GM20431 (cell line): Measurements from ENCODE around the gene ALKAL2.
"Not testable (repeated sequence)": the region's sequence is repeated elsewhere in the genome, so short reads cannot be mapped to it uniquely, and the experiment has no call there.

Experiments
- in situ Hi-C: fragments of 300-500 bp; cut with MseI, MboI; formaldehyde crosslinking; loops from one replicate; pipeline ENCODE4 v1.15.0; 2020; ENCODE audit warnings: low sequenced_read_pairs; ENCODE audit not compliant: unreplicated experiment

ALKAL2 gene, protein sequence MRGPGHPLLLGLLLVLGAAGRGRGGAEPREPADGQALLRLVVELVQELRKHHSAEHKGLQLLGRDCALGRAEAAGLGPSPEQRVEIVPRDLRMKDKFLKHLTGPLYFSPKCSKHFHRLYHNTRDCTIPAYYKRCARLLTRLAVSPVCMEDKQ

DNA sequence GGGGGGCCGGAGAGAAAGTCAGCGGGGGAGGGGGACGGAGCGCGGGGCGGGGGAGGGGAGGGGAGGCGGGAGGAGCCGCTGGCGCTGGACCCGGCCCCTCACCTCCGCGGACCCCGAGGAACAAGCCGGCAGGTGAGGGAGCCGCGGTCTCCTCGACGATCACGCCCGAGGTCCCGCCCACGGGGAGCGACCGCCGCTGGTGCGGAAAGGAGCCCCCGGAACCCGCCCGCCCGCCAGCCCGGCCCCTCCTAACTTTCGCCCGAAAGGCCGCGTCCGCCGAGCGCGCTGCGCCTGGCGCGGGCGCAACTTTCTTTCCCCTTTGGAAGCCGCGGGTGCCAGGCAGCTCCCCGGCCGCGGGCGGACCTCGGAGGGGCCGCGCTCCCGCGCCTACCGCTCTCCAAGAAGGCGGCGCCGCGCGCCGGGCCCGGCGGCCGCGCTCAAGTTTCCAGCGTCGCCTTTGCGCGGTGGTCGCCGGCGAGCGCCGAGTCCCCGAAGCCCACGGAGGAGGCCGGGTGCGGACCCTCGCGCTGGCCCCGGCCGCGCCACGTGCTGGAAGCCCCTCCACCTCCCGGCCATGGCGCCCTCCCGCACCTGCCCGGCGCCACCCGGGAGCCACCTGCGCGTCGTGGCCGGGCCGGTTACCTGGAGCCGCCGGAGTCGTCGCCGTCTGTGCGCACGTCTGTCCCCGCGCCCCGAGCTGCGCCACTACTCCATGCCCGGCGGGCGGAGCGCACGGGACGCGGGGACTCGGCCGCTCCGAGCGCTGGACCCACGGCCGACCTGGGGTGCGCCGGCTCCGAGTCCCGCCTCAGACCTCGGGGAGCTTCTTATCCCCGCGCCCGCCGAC lies at the start of gene ALKAL2:
TSS of gene ALKAL2 (minus strand) at position 181 of the 847 bp plus-strand sequence. CDS start 256 bp downstream, outside the sequence.
- in situ Hi-C loops: no loop called here

DNA sequence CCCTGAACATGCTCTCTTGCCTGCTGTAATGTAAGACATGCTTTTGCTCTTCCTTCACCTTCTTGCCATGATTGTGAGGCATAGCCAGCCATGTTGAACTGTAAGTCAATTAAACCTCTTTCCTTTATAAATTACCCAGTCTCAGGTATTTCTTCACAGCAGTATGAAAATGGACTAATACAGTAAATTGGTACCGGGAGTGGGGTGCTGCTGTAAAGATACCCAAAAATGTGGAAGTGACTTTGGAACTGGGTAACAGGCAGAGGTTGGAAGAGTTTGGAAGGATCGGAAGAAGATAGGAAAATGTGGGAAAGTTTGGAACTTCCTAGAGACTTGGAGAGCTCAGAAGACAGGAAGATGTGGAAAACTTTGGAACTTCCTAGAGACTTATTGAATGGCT lies 49.1 kb upstream of the ALKAL2 start:
- in situ Hi-C loops: not testable (repeated sequence)

DNA sequence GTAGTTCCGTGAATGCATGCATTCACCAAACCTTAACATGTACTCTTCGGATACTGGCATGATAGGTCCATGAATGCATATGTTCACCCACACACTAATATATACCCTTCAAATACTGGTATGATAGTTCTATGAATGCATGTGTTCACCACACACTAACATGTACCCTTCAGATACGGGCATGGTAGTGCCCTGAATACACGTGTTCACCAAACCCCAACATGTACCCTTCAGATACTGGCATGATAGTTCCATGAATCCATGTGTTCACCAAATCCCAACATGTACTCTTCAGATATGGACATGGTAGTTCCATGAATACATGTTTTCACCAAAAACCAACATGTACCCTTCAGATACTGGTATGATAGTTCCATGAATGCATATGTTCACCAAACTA lies 48.5 kb upstream of the ALKAL2 start:
- in situ Hi-C loops: no loop called here

GRCh38 chr2:332592-332991 lies 44.7 kb upstream of the ALKAL2 start:
- in situ Hi-C loops: no loop called here

- in situ Hi-C loops: no loop called here
These were observed 40.9 kb upstream of the ALKAL2 start for GRCh38 chr2:328761-329160.

DNA sequence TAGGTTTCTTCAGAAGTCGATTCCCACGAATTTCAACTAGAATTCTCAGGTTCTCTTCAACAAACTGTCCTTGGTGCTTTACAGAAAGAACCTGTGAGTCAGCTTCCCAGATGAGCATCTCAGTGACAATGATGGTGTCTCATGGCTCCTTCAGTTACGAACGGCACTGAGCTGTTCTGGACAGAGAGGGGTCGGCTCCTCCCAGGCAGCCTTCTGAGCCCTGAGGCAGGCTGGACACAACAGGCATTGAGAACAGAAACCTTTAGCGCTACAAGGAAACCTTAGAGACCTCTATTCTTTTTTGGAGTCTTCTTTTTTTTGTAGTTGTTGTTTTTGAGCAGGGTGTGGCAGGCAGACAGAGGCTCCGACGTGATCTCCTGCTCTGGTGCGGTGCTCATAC lies 35.1 kb upstream of the ALKAL2 start:
- in situ Hi-C loops: no loop called here

DNA sequence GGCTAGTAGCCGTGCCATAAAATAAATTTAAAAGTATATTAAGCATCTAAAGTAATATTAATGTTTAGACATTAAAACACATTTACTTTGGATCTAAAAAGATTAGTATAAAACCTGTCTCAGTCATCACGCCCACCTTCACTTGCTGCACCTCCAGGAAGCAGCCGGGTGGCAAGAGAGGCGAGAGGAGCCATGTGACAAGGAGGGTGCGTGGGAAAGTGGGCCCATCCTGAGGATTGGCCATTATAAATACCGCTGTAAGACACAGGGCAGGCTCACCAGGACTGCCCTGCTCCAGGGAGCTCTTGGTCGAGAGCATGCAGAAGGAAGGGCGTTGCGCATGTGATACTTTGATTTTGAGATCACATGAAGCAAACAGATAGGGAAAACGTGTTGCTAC lies 34.4 kb upstream of the ALKAL2 start:
- in situ Hi-C loops: no loop called here

DNA sequence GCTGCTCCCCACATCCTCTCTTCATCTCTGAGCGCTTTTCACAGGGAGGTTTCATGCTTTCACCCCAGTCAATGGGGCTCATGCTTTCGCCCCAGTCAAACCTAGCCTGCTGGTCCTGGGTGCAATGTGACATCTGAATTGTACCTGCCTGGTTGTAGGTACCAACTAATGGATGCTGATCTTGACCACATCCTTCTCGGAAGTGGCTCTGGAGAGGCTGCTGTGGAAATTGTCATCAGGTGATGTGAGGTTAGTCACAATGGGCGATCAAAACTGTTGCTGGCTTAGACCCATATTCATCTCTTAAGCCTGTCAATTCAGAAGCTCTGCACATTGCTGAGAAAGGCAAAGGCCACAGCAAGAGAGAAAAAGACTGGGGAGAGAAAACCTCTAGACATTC lies 32.7 kb upstream of the ALKAL2 start:
- in situ Hi-C loops: no loop called here

- in situ Hi-C loops: no loop called here
These were observed 31.2 kb upstream of the ALKAL2 start for GRCh38 chr2:319059-319600.

DNA sequence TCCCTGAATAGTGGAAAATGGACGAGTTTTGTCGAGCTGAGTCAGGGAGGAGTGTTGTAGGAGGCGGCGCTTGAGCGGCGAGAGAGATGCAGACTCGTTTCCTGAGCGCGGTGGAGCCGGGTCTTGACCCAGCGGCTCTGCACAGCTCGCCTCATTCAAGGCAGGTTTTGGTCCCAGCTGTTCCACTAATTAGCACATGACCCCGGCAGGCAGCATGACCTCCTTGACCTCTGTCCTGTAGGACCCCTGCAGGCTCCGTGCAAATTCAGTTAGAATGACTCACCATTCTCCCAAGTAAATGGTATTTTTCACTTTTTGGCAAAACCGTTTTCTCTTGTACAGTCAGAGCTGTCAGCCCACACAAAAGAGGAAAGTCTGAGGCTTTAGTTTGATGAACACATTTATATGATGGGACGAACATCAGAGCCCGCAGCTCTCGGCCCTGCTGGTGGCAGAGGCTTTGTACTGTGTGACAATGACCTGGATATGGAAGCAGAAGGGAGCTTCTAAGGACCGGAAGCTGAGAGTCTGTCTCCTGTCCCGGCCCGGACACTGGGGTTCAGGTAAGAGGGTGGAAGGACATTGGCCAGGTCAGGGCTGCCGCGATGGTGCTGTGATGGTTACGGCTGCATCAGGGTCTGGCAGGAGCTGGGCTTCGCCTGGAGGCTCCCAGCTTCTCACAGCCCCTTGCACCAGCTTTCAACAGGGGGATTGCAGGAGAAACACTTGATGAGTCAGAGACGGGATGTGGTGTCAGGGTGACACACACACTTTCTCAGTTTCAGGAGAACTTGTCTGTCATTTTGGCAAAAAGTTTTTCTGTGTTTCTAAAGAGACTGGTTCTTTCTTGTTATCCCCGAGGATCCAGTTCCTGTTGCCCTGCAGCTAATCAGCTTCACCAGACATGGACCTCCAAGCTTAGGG lies 29.9 kb upstream of the ALKAL2 start:
- in situ Hi-C loops: no loop called here

DNA sequence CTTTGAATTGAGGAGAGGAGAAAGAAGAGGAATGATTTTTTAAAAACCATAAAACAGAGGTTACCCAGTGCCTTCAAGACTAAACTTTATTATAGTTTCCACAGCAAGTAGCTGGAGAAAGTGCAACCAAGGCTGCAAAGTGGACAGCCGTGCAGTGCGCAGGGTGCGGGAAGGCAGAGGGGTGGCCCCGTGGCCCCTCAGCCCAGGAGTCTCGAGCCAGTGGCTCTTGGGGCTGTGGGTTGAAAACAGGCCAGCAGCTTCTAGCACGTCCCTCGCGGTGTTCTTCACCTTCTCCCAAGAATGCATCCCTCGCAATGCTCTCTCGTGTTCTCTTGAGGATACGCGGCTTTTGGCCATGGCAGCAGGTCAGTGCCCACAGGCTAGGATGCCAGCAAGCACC lies 28.5 kb upstream of the ALKAL2 start:
- in situ Hi-C loops: no loop called here

- in situ Hi-C loops: not testable (repeated sequence)
These were observed 28.0 kb upstream of the ALKAL2 start for GRCh38 chr2:315925-316324.

GRCh38 chr2:314561-315336 lies 26.9 kb upstream of the ALKAL2 start:
- in situ Hi-C loops: no loop called here

GRCh38 chr2:313991-314390 lies 26.1 kb upstream of the ALKAL2 start:
- in situ Hi-C loops: no loop called here

GRCh38 chr2:310994-311393 lies 23.1 kb upstream of the ALKAL2 start:
- in situ Hi-C loops: no loop called here

DNA sequence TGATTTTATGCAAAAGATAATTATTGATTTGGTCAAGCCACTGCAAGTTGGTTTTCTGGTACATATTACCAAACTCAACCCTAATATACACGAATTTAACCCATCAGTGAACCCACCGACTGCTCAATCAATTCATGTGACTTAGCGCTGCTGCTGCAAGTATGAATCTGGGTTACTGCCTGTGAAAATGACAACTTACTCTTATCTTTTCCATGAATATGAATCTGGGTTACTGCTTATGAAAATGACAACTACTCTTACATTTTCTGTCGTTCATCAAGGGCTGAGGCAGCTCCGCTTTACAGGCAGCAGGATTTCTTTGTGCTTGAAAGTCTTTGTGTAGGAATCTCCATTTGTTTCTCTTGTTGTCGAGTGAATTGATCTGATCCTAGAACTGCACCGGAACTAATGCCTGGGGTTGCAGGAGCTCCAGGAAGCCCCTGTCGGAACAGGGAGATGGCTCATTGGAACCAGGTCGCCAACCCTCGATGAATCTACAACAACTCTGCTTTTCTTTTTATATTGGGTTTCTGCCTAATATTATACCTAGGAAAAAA lies 22.1 kb upstream of the ALKAL2 start:
- in situ Hi-C loops: no loop called here

DNA sequence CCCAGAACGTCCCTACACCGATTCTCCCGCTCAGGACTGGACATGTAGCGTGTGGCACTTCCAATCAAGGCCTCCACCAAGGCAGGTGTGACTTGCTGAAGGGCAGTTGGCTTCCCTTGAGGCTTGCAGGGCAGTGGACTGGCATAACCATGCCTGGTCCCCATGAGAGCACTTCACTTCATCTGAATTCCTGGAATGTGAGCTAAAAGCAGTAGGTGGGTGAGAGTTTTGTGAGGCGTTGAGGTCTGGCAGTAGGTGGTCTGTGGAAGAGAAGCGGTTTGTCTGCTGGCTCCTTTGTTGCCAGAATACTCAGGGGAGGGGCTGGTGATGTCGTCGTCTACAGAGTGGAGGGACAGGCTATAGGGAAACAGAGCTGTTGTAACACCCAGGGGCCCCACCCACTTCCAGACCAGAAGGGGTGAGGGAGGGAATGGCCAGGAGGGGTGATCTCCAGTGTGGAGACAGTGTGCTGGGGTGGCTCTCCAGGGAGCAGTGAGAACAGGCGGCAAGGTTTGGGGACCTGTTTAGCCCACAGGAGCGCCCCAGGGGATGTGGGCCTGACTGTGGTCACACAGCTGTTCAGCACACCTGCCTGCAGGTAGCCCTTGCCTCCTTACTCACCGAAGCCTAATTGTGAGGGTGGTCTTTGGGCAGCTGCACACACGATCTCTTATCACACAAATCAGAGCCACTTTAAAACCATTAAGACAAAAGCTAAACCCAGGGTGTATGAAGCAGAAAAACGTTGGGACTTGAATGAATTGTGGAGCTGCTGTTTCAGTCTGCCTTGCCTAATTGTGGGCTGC lies 21.5 kb upstream of the ALKAL2 start:
- in situ Hi-C loops: no loop called here

DNA sequence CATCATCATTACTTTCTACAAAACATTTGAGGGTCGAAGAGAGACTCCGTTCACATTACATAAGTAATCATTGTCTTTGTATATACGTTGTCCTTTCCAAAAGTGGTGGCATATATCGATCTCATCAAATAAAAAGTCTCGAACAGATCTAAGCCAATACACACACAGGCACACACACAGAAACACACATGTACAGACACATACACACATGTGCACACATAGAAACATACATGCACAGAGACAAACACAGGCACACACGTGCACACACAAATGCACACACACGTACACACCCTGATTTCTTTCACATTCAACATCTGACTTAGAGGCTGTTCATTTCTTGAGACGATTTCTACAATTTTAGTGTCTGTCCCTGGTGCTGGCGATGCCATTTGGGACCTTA lies 17.5 kb upstream of the ALKAL2 start:
- in situ Hi-C loops: no loop called here

GRCh38 chr2:296354-296753 lies 8.5 kb upstream of the ALKAL2 start:
- in situ Hi-C loops: no loop called here
